Panc1 (cell line): Measurements from ENCODE around the gene NUCB2. TPM values are rescaled to one million over a fixed set of nuclear protein-coding genes. Genes with fewer than 3 reads are reported as not detected.

ENCODE experiments used
- ATAC-seq: fragments of 200-7000 bp; cut with Tn5 transposase; 2 replicates; pipeline ENCODE4 v1.9.1; 2020; ENCODE audit warnings: mild to moderate bottlenecking, moderate library complexity
- BruUV-seq: library from RNA; stranded (reverse); fragments of 400-500 nt; replicated peaks from 2 replicates; lab custom pipeline; 2021; lab: Mats Ljungman, UMichigan
- CTCF ChIA-PET: fragments of 300-600 bp; sonication (Branson Sonifier 250); formaldehyde crosslinking; loops from one replicate; lab custom pipeline; 2022; ENCODE audit warnings: antibody characterized with exemption; lab: Charles Lee
- POLR2A ChIA-PET: fragments of 300-600 bp; sonication (Branson Sonifier 250); formaldehyde crosslinking; loops from one replicate; lab custom pipeline; 2022; ENCODE audit warnings: antibody characterized with exemption; lab: Charles Lee
- DNase-seq: peaks from one replicate; pipeline ENCODE4 v3.0.0-alpha.2; 2010; ENCODE audit warnings: low read depth, low spot score
- H3K27ac ChIP-seq: 2 replicates; pipeline ENCODE4 v1.5.1; 2011; ENCODE audit warnings: mild to moderate bottlenecking, low read length, inconsistent platforms
- H3K27me3 ChIP-seq: fragments of 200-500 bp; sonication (Bioruptor generic); 2 replicates; pipeline ENCODE4 v1.6.0; 2014; ENCODE audit warnings: low read length, inconsistent platforms; ENCODE audit not compliant: control insufficient read depth, insufficient read depth
- H3K36me3 ChIP-seq: fragments of 200-500 bp; sonication (Bioruptor generic); 2 replicates; pipeline ENCODE4 v1.5.1; 2014; ENCODE audit warnings: inconsistent platforms, mild to moderate bottlenecking, low read length, moderate library complexity; ENCODE audit not compliant: control insufficient read depth, insufficient read depth
- H3K4me1 ChIP-seq: 2 replicates; pipeline ENCODE4 v1.5.1; 2011; ENCODE audit warnings: inconsistent platforms, mild to moderate bottlenecking, low read length, moderate library complexity; ENCODE audit not compliant: control insufficient read depth, insufficient read depth
- H3K4me3 ChIP-seq, 2 experiments: 2 replicates each; pipeline ENCODE4 v1.5.1; 2011 to 2012; ENCODE audit warnings: low read depth in 2 of 2, low read length in 2 of 2, mild to moderate bottlenecking in 2 of 2, inconsistent platforms in 1 of 2, moderate library complexity in 1 of 2
- H3K9me3 ChIP-seq: fragments of 200-500 bp; sonication (Bioruptor generic); 2 replicates; pipeline ENCODE4 v1.5.1; 2014; ENCODE audit warnings: low read depth, mild to moderate bottlenecking, inconsistent platforms, low read length, moderate library complexity; ENCODE audit not compliant: control insufficient read depth, insufficient read depth
- CTCF ChIP-seq: fragments of 450-650 bp; IDR thresholded peaks from 2 replicates; pipeline ENCODE4 v1.5.1; 2017; ENCODE audit warnings: mild to moderate bottlenecking
- POLR2AphosphoS5 ChIP-seq: IDR thresholded peaks from 2 replicates; pipeline ENCODE4 v1.6.1; 2012; ENCODE audit warnings: mild to moderate bottlenecking, low read depth, low read length, moderate library complexity
- REST ChIP-seq, 2 experiments: IDR thresholded peaks; 2 replicates each; pipeline ENCODE4 v1.6.1; 2011 to 2012; ENCODE audit warnings: low read depth in 2 of 2, control low read depth in 1 of 2, low read length in 1 of 2, mild to moderate bottlenecking in 1 of 2, moderate library complexity in 1 of 2; ENCODE audit not compliant: insufficient read depth in 1 of 2
- SIN3A ChIP-seq: IDR thresholded peaks from 2 replicates; pipeline ENCODE4 v1.6.1; 2012; ENCODE audit warnings: low read depth, mild to moderate bottlenecking, low read length, moderate library complexity, borderline replicate concordance; ENCODE audit not compliant: insufficient read depth
- TCF7L2 ChIP-seq: IDR thresholded peaks from 2 replicates; pipeline ENCODE4 v1.6.1; 2011; ENCODE audit warnings: mild to moderate bottlenecking, low read depth, low read length, inconsistent platforms
- in situ Hi-C: cut with HindIII; loops from 2 replicates; pipeline ENCODE4 v1.10.0; 2016; ENCODE audit warnings: low sequenced_read_pairs, low pct_unique_long_range_greater_than_20kb
- intact Hi-C: fragments of 100-400 bp; cut with micrococcal nuclease; formaldehyde crosslinking; loops from one replicate; pipeline ENCODE4 v1.10.0; 2022; ENCODE audit not compliant: unreplicated experiment
- total RNA-seq: library from RNA; stranded (reverse); gene quantifications from one replicate; pipeline ENCODE4 v1.2.1, GENCODE V29; 2021; ENCODE audit not compliant: unreplicated experiment

NUCB2 gene
- total RNA-seq, 1 experiment from 2014 or later = 62.2 TPM

DNA sequence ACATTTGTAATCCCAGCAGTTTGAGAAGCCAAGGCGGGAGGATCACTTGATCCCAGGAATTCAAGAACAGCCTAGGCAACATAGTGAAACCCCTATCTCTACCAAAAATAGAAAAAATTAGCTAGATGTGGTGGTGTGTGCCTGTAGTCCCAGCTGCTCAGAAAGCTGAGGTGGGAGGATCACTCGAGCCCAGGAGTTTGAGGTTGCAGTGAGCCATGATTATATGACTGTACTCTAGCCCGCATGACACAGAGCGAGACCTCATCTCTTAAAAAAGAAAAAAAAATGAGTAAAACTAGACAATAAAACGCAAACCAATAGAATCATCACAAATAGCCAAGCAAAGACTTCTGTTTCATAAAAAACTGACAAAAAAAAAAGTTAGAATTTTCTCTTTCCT is 21.8 kb downstream of the NUCB2 start:
- intact Hi-C loops = no loop called here
- no peak overlapping the region for H3K27ac ChIP-seq
- in situ Hi-C loops = no loop called here
- no peak for ATAC-seq
- no peaks in the 10 kb centered on the region for H3K4me1 ChIP-seq
- BruUV-seq = no TSS peak
- no peaks in the 10 kb centered on the region for H3K36me3 ChIP-seq
- H3K4me3 ChIP-seq = no peak overlapping the region
- CTCF ChIA-PET = no interaction called here
- POLR2A ChIA-PET = no interaction called here
- no peaks in the 10 kb centered on the region for H3K27me3 ChIP-seq
- DNase-seq = no peak
- TF ChIP-seq REST (IDR thresholded peaks at IDR 0.05; ENCODE audit: insufficient read depth in 1 of 2, low read depth in 2 of 2, low read length in 1 of 2) = no peak
- no peak for TF ChIP-seq CTCF
- no peak for TF ChIP-seq TCF7L2
- TF ChIP-seq POLR2AphosphoS5 = no peak
- H3K9me3 ChIP-seq = no peaks in the 10 kb centered on the region

GRCh38 chr11:17300372-17300771 is 23.8 kb downstream of the NUCB2 start:
- no peaks in the 10 kb centered on the region for H3K36me3 ChIP-seq
- ATAC-seq = no peak
- H3K27me3 ChIP-seq = no peaks in the 10 kb centered on the region
- TF ChIP-seq SIN3A = no peak
- TF ChIP-seq TCF7L2 = no peak
- no peak for TF ChIP-seq REST (IDR thresholded peaks at IDR 0.05; ENCODE audit: insufficient read depth in 1 of 2, low read depth in 2 of 2, low read length in 1 of 2)
- no peak for TF ChIP-seq CTCF
- no peak for TF ChIP-seq POLR2AphosphoS5
- no peaks in the 10 kb centered on the region for H3K9me3 ChIP-seq
- no peak for DNase-seq
- BruUV-seq = no TSS peak
- in situ Hi-C loops (no loop called here), intact Hi-C loops (no loop called here)
- POLR2A ChIA-PET = no interaction called here
- H3K4me1 ChIP-seq = no peaks in the 10 kb centered on the region
- H3K27ac ChIP-seq = no peak overlapping the region
- H3K4me3 ChIP-seq = no peak overlapping the region
- CTCF ChIA-PET = no interaction called here
